ENCODE results near the gene C1orf56.

DNA sequence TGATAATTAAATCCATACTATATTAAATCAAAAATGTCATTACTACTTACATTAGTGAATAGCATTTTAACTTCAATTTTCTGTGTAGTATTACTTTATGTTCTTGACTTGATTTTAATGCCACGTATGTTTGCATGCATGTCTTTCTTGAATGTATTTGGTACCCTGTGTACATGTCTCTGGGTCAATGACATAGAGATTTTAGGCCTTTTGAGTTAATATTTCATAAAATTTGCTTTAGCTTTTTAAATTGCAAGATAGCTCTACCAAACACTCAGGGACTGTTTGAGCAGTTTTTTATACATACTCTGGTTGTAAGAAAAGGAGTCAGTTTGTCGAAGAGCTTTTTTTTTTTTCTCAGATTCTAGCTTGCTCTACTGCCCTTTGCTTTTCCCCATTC is 14.2 kb downstream of the C1orf56 start:
- TF ChIP-seq, protein P1, sequence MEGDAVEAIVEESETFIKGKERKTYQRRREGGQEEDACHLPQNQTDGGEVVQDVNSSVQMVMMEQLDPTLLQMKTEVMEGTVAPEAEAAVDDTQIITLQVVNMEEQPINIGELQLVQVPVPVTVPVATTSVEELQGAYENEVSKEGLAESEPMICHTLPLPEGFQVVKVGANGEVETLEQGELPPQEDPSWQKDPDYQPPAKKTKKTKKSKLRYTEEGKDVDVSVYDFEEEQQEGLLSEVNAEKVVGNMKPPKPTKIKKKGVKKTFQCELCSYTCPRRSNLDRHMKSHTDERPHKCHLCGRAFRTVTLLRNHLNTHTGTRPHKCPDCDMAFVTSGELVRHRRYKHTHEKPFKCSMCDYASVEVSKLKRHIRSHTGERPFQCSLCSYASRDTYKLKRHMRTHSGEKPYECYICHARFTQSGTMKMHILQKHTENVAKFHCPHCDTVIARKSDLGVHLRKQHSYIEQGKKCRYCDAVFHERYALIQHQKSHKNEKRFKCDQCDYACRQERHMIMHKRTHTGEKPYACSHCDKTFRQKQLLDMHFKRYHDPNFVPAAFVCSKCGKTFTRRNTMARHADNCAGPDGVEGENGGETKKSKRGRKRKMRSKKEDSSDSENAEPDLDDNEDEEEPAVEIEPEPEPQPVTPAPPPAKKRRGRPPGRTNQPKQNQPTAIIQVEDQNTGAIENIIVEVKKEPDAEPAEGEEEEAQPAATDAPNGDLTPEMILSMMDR (conservative IDR thresholded peaks at IDR 0.05; ENCODE audit: low read depth, low read length): no peak
- no peak for TF ChIP-seq EZH2 (IDR thresholded peaks at IDR 0.05; ENCODE audit: borderline replicate concordance, low read depth, low read length, poor library complexity, severe bottlenecking)
